ENCODE measurements around the gene TMSB10. TPM values are rescaled to one million over a fixed set of nuclear protein-coding genes. Genes with fewer than 3 reads are reported as not detected.

The TMSB10 gene
- total and polyA plus RNA-seq, 2 of the 13 experiments (the other 11 are each of a cell fraction or from before 2014, with no cell fraction given): 665 to 708 TPM

GRCh38 chr2:84925724-84926376 lies 20.4 kb downstream of the TMSB10 start (continued):
- no peak for TF ChIP-seq ZNF562 (CRISPR knock-in tag; IDR thresholded peaks at IDR 0.05; ENCODE audit: borderline replicate concordance)
- TF ChIP-seq SNAPC5 (CRISPR knock-in tag; IDR thresholded peaks at IDR 0.05; ENCODE audit: borderline replicate concordance): no peak
- TF ChIP-seq REST (IDR thresholded peaks at IDR 0.05; ENCODE audit: borderline replicate concordance in 1 of 2, low read depth in 1 of 2, low read length in 2 of 2): no peak; a peak in 1 of 4 replicates
- peak; percentile 68 for TF ChIP-seq RFX5 (IDR thresholded peaks at IDR 0.05; ENCODE audit: low read depth, low read length)
- no peak for TF ChIP-seq KLF15 (CRISPR knock-in tag; IDR thresholded peaks at IDR 0.05; ENCODE audit: borderline replicate concordance)
- peak; percentile 42; the same call in 1 of the 2 replicates for TF ChIP-seq ZBTB44 (CRISPR knock-in tag; IDR thresholded peaks at IDR 0.05)
- peak; percentile 45; the same call in 1 of the 2 replicates for TF ChIP-seq ZBTB8A (CRISPR knock-in tag; IDR thresholded peaks at IDR 0.05; ENCODE audit: borderline replicate concordance, low read depth)
- TF ChIP-seq ZNF749 (CRISPR knock-in tag; IDR thresholded peaks at IDR 0.05; ENCODE audit: borderline replicate concordance): peak; percentile 75; the same call in 1 of the 2 replicates
- peak; percentile 90 for TF ChIP-seq MIER2 (CRISPR knock-in tag; IDR thresholded peaks at IDR 0.05)
- TF ChIP-seq LCORL (IDR thresholded peaks at IDR 0.05): peak; percentile 72
- TF ChIP-seq LCORL (CRISPR knock-in tag; IDR thresholded peaks at IDR 0.05): peak; percentile 95
- peak; percentile 83; the same call in 1 of the 2 replicates for TF ChIP-seq ZNF318 (CRISPR knock-in tag; IDR thresholded peaks at IDR 0.05)
- no peak for TF ChIP-seq E2F5 (CRISPR knock-in tag; conservative IDR thresholded peaks at IDR 0.05)
- TF ChIP-seq ZNF468 (CRISPR knock-in tag; IDR thresholded peaks at IDR 0.05): no peak

All from HepG2 (cell line).